GM19240 (cell line): ENCODE measurements around the gene GHDC.
"Not testable (repeated sequence)": the region's sequence is repeated elsewhere in the genome, so short reads cannot be mapped to it uniquely, and the experiment has no call there.

Experiments used
- DNase-seq: peaks from one replicate; pipeline ENCODE4 v3.0.0; 2011; ENCODE audit warnings: low spot score; ENCODE audit not compliant: insufficient read length

Gene GHDC

DNA sequence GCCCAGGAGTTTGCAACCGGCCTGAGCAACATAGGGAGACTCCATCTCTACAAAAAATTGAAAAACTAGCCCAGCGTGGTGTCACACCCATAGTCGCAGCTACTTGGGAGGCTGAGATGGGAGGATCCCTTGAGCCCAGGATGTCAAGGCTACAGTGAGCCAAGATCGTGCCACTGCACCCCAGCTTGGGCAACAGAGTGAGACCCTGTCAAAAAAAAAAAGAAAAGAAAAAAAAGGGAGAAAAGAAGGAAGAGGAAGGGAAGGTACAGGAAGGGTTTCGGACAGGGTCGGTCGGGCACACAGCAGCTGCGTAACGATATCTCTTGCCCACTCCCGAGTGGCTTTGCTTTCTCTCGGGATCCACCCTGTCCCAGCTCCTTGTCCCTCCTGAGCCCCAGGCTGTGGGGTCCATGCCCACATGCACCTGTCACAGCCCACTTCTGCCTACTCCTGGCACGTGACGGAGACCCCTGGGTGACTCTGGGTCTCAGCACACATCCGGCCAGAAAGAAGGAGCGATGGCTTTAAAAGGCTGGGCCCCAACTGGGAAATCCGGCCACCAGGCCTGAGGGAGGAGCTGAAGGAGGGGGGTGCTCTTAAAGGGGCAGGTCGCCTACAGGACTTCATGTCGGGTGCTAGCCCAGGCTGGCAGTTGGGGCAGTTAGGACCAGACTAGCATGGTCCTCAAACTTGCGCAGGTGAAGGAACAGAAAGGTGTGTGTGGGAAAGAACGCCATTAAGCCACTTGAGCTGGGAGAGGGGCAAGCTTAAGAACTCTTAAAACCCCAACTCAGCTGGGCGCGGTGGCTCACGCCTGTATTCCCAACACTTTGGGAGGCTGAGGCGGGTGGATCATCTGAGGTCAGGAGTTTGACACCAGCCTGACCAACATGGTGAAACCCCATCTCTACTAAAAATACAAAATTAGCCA lies at the start of gene GHDC:
Gene GHDC (minus strand): TSS at position 526 of the 931 bp plus-strand sequence. CDS start 913 bp downstream, outside the sequence.
- peak; percentile 87 for DNase-seq

GRCh38 chr17:42243493-42243982 lies 49.2 kb upstream of the GHDC start:
- no peak for DNase-seq

DNA sequence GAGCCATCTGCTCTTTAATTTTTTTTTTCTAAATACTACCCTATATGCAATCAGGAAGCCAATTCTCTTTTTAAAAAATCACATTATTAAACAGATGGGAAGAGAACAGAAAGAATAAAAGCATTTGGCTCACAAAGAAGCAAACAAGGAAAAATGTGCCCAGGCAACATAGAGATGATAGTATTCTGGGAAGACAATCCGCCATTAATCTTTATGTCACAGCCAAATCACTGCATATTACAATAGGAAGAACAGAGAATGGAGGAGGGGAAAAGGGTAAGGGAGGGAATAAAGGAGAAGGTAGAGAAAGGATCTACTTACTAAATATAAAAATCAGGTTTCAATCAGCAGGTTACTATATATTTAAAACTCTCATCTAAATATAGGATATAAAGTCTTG lies 47.6 kb upstream of the GHDC start:
- no peak for DNase-seq

DNA sequence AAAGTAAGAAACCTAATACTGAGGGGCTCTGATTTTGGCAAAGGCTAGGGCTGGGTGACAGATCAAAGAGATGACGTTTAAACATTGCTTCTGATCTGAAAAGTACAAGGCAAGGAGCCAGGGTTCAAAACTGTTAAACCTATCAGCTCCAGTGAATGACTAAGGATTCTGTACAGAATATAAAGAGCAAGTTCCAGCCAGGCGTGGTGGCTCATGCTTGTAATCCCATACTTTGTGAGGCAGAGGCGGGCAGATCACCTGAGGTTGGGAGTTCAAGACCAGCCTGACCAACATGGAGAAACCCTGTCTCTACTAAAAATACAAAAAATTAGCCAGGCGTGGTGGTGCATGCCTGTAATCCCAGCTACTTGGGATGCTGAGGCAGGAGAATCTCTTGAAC lies 46.6 kb upstream of the GHDC start:
- not testable (repeated sequence) for DNase-seq

- DNase-seq: no peak
Observed at GRCh38 chr17:42240201-42240600, 45.9 kb upstream of the GHDC start.

- DNase-seq: not testable (repeated sequence)
Observed at GRCh38 chr17:42239576-42239975, 45.3 kb upstream of the GHDC start.

DNA sequence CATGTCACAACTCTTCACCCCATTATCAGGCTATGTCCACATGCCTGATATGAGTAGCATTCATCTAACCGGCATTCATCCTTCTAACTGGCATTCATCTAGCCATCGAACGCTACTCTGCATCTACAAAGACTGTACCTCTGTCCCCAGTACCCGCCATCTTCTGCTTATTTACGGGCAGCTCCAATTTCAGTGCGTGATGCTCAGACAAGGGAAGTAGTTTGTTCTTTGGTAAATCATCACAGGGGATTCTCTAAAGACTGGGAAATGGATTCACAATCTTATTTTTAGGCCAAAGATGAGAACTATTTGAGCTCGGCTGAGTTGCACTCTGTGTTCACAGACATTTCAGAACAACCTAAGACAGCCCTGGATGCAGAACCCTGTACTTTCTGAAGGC lies 42.5 kb upstream of the GHDC start:
- DNase-seq: no peak

- no peak for DNase-seq
Observed at GRCh38 chr17:42233994-42234393, 39.7 kb upstream of the GHDC start.

- DNase-seq: no peak
Observed at GRCh38 chr17:42233156-42233555, 38.9 kb upstream of the GHDC start.

- no peak for DNase-seq
Observed at GRCh38 chr17:42230225-42230624, 35.9 kb upstream of the GHDC start.

DNA sequence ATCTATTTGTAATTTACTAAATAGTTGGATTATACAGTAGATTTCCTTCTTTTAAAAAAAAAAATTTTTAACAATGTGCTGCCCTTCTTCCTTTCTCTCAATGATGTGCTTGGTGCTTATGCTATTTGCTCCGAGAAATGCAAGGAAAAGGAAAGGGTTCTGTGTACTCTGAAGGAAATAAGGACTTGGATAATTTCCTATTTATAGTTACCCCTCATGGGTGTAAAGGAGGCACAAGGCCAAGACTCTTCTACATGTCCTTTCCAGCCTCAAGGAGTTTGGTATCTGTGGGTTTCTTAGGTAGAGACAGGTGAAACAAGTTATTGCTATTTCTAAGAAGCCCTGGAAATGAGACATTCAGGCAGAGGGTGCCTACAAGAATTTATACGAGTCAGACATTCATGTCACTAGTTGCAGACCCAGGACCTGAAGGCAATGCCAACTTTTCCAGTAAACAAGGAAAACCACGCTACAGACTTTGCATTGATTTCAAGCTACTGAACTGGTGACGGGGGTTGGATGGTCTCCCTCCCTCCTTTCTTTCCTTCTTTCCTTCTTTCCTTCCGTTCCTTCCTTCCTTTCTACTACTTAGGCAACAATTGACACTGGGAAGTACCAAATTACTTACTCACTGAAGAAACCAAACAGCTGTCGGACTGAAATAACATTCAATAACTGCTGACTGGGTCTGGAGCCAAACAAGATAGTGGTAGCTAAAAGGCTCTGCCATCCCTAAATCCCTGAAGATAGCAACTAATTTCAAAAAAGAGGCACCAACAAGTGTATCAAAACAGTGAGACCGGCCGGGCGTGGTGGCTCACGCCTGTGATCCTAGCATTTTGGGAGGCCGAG lies 33.8 kb upstream of the GHDC start:
- no peak for DNase-seq

- DNase-seq: no peak
Observed at GRCh38 chr17:42225646-42226045, 31.4 kb upstream of the GHDC start.

- no peak for DNase-seq
Observed at GRCh38 chr17:42224651-42225050, 30.4 kb upstream of the GHDC start.

DNA sequence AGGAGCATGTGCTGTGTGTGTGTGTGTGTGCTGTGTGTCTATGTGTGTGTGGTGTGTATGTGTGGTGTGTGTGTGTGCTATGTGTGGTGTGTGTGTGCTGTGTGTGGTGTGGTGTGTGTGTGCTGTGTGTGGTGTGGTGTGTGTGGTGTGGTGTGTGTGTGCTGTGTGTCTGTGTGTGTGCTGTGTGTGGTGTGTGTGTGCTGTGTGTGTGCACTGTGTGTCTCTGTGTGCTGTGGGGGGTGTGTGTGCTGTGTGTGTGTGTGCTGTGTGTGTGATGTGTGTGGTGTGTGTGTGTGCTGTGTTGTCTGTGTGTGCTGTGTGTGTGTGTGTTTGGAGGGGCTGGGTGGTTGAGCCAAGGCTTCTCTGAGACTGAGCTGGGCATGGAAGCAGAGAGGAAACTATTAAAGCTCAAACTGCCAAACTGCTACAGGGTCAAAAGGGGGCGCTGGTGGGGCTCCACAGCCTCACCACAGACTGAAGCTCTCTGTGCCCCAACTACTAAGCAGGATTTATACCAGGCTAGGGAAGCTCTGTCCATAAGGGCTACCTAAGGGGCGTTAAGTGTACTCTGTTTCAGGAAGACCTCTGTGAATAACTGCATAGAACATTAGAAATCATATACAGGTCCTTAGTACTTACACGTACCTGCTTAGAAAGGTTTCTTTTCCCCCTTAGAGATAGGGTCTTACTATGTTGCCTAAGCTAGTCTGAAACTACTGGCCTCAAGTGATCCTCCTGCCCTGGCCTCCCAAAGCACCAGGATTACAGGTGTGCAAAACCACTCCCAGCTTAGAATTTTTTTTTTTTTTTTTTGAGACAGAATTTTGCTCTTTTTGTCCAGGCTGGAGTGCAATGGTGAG lies 27.8 kb upstream of the GHDC start:
- peak; percentile 43 for DNase-seq

GRCh38 chr17:42219280-42219679 lies 25.0 kb upstream of the GHDC start:
- DNase-seq: not testable (repeated sequence)

- DNase-seq: no peak
Observed at GRCh38 chr17:42214156-42214555, 19.9 kb upstream of the GHDC start.

DNA sequence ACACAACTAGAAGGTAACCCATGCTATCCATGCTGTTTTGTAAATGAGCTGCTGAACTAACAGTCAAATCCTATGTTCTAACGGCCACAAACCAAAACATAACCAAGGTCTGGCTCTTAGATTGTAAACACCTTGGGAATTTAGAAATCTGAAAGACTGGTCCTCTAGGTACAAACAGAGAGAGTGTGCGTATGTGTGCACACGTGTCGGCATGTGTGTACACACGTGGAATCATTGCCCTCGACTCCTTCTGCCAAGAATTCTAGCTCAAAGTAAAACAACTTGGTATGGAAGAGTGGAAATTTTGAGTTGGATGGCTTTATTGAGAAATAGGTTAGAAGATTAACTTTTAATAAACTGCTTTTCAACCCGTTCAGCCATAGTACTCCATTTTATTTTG lies 18.1 kb upstream of the GHDC start:
- no peak for DNase-seq

DNA sequence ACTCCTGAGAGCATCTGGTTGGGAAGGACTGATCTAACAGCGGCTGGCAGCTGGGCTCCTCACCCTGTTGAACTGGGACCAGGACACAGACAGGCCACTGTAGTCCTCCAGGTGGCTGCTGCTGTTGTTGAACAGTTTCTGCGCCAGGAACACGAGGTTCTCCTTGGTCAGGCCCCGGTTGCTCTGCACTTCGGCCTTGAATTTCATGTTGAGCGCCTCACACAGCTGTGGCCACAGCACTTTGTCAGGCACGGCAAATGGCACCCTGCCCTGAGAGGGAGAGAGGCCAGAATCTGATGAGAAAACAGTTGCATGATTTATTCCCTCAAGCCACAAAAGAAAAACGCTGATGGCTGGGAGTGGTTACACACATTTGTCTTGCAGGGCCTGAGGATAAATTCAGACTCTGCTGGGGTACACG lies 17.6 kb upstream of the GHDC start:
- DNase-seq: not testable (repeated sequence)

DNA sequence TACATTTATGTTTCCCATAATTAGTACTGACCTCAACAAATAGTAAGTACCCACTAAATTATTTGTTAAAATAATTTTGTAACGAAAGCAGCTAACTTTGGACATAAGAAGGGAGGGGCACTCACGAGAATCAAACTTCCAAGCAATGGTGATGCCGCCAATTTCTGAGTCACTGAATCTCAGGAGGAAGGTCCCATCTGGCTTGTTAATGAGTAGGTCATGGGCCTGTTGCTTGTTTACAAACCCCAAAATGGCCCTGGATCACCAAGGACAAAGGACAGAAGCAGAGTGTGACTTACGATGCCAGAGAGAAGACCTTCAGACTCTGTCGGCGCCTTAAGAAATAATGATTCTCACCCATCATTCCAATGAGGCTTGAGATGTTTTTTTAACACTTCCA lies 15.8 kb upstream of the GHDC start:
- no peak for DNase-seq

- not testable (repeated sequence) for DNase-seq
Observed at GRCh38 chr17:42206153-42206612, 11.9 kb upstream of the GHDC start.

GRCh38 chr17:42203354-42203753 lies 9.1 kb upstream of the GHDC start:
- DNase-seq: no peak
